ENCODE data around the gene SPTBN2. TPM values are rescaled to one million over a fixed set of nuclear protein-coding genes. Genes with fewer than 3 reads are reported as not detected.

Gene SPTBN2
- polyA plus RNA-seq, 2 of the 4 experiments (the other 2 are of a cell fraction): 4.4 to 9.9 TPM

GRCh38 chr11:66741153-66741552, 12.1 kb upstream of the SPTBN2 start:
- H3K27ac ChIP-seq: no peak overlapping the region
- no peaks in the 10 kb centered on the region for H3K9me3 ChIP-seq
- H3K4me1 ChIP-seq: peaks cover 22% of the 10 kb centered on the region
- ATAC-seq (no peak), DNase-seq (ENCODE audit: low read depth in 1 of 2, low spot score in 1 of 2) (no peak), FAIRE-seq (no peak)
- H3K4me2 ChIP-seq: no peak overlapping the region
- TF ChIP-seq TP53 (CRISPR knock-in tag; IDR thresholded peaks at IDR 0.05): no peak
- no peak for TF ChIP-seq CEBPB (IDR thresholded peaks at IDR 0.05)
- no peak for TF ChIP-seq ZFP36 (IDR thresholded peaks at IDR 0.05; ENCODE audit: borderline replicate concordance, partially characterized antibody)
- TF ChIP-seq FOSB (CRISPR knock-in tag; IDR thresholded peaks at IDR 0.05): no peak
- TF ChIP-seq HOXA7 (CRISPR knock-in tag; IDR thresholded peaks at IDR 0.05): no peak
- no peak for TF ChIP-seq CBX8 (IDR thresholded peaks at IDR 0.05)
- CTCF ChIA-PET: interaction anchor here (2.1 kb wide), 1 partner anchor 63 kb away, joined by 7 read pairs; the partner anchor contains the start of gene RBM4B
- no peak overlapping the region for H3K4me3 ChIP-seq
- WGBS (ENCODE audit: missing lambda C conversion rate): 89% methylated on average over 2 of the region's 2 CpGs
- POLR2A ChIA-PET: no interaction called here

DNA sequence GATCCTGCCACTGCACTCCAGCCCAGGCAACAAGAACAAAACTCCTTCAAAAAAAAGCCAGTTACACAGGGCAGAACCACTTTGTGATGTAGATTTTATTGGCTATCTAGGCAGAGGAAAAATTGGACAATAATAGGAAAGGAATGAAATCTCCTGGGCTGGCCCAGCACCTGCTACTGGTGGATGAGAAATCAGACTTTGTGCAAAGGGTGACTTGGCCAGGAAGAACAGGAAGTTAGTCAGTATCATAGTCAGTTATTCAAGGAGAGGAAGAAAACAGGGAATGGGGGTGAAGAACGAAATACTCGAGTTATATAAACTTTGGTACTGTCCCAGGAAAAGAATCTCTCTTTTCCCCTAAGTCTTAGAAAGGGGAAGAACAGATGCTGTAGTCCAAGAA, 11.0 kb upstream of the SPTBN2 start:
- FAIRE-seq (no peak), ATAC-seq (no peak)
- no peak for TF ChIP-seq POLR2A (IDR thresholded peaks at IDR 0.05; ENCODE audit: low read length)
- no peak for TF ChIP-seq SMC3 (IDR thresholded peaks at IDR 0.05)
- no peak for TF ChIP-seq CBX2 (IDR thresholded peaks at IDR 0.05; ENCODE audit: borderline replicate concordance, low read depth)
- no peak for TF ChIP-seq HOXB5 (CRISPR knock-in tag; IDR thresholded peaks at IDR 0.05)

GRCh38 chr11:66734215-66734614, 5.2 kb upstream of the SPTBN2 start:
- no peak for FAIRE-seq
- no peak for TF ChIP-seq KDM1A (IDR thresholded peaks at IDR 0.05; ENCODE audit: low read depth)
- TF ChIP-seq CHD4 (IDR thresholded peaks at IDR 0.05; ENCODE audit: borderline replicate concordance): no peak
- no peak overlapping the region for H3K27ac ChIP-seq
- H3K9me3 ChIP-seq: no peaks in the 10 kb centered on the region
- 71% methylated on average over 3 of the region's 3 CpGs for WGBS (ENCODE audit: missing lambda C conversion rate)
- no peak overlapping the region for H3K4me2 ChIP-seq
- no peaks in the 10 kb centered on the region for H3K4me1 ChIP-seq
- ATAC-seq: no peak
- ChIA-PET CTCF (interaction anchor here (1.3 to 1.9 kb wide), 2 partner anchors 9 to 25 kb away, joined by 3 to 6 read pairs; no protein-coding TSS in a partner anchor), POLR2A (no interaction called here)
- H3K4me3 ChIP-seq: no peak overlapping the region
- no peak for DNase-seq (ENCODE audit: low read depth in 1 of 2, low spot score in 1 of 2)

More for the DNA sequence above, 11.0 kb upstream of the SPTBN2 start:
- Histone ChIP-seq H3K9me3 (no peaks in the 10 kb centered on the region), H3K4me2 (no peak overlapping the region), H3K27ac (no peak overlapping the region), H3K4me1 (peaks cover 18% of the 10 kb centered on the region), H3K4me3 (no peak overlapping the region)
- POLR2A ChIA-PET: no interaction called here
- no peak for DNase-seq (ENCODE audit: low read depth in 1 of 2, low spot score in 1 of 2)
- CTCF ChIA-PET: interaction anchor here (1.1 to 2.1 kb wide), 4 partner anchors 14 to 144 kb away, joined by 3 to 7 read pairs (median 4); partner anchors contain the start of gene RBM4B
- 23% methylated on average over 2 of the region's 2 CpGs for WGBS (ENCODE audit: missing lambda C conversion rate)

- FAIRE-seq: no peak
- TF ChIP-seq MAZ (IDR thresholded peaks at IDR 0.05; ENCODE audit: borderline replicate concordance, low read depth, low read length): no peak
- no peak for TF ChIP-seq MYC (IDR thresholded peaks at IDR 0.05; ENCODE audit: borderline replicate concordance, low read length)
- no peak for TF ChIP-seq ZNF302 (CRISPR knock-in tag; IDR thresholded peaks at IDR 0.05)
- TF ChIP-seq, protein P1, sequence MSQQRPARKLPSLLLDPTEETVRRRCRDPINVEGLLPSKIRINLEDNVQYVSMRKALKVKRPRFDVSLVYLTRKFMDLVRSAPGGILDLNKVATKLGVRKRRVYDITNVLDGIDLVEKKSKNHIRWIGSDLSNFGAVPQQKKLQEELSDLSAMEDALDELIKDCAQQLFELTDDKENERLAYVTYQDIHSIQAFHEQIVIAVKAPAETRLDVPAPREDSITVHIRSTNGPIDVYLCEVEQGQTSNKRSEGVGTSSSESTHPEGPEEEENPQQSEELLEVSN (IDR thresholded peaks at IDR 0.05; ENCODE audit: borderline replicate concordance, low read depth): no peak
- no peak for TF ChIP-seq RCOR1 (IDR thresholded peaks at IDR 0.05; ENCODE audit: low read depth, low read length)
- TF ChIP-seq HDAC2 (IDR thresholded peaks at IDR 0.05): no peak
- no peak for TF ChIP-seq NFE2L2 (conservative IDR thresholded peaks at IDR 0.05; ENCODE audit: low read length)
- no peak for TF ChIP-seq JUNB (IDR thresholded peaks at IDR 0.05)
- TF ChIP-seq REST (IDR thresholded peaks at IDR 0.05): no peak
- WGBS (ENCODE audit: missing lambda C conversion rate): 91% methylated on average over 4 of the region's 4 CpGs
- no peak overlapping the region for H3K27ac ChIP-seq
- POLR2A ChIA-PET: interaction anchor here (1.3 kb wide), 1 partner anchor 91 kb away, joined by 3 read pairs; the partner anchor contains the start of gene RBM4
- H3K4me1 ChIP-seq: peaks cover 3% of the 10 kb centered on the region; the same call in 1 of the 3 replicates
- no peak overlapping the region for H3K4me3 ChIP-seq
- DNase-seq (ENCODE audit: low read depth in 1 of 2, low spot score in 1 of 2): no peak
- no peak overlapping the region for H3K4me2 ChIP-seq
- CTCF ChIA-PET: interaction anchor here (0.6 to 2.2 kb wide), 6 partner anchors 9 to 588 kb away, joined by 3 to 6 read pairs (median 4); no protein-coding TSS in a partner anchor
- no peak for ATAC-seq
- H3K9me3 ChIP-seq: no peaks in the 10 kb centered on the region
These were observed 431 bp upstream of the SPTBN2 start for GRCh38 chr11:66729447-66729846.
